HG03469 (cell line): Measurements from ENCODE around the gene CPLX1.

Source experiments
- ATAC-seq: cut with Tn5 transposase; IDR thresholded peaks from one replicate; pipeline ENCODE4 v1.9.1; 2021; ENCODE audit warnings: mild to moderate bottlenecking, moderate library complexity, moderate number of reproducible peaks; ENCODE audit not compliant: unreplicated experiment

Gene CPLX1

GRCh38 chr4:825971-826330, at the start of gene CPLX1:
CPLX1 (minus strand) TSS chr4:826129; CDS start chr4:824522, 1,607 bp downstream.
- ATAC-seq: no peak

- no peak for ATAC-seq
Observed at GRCh38 chr4:874971-875817, 49.3 kb upstream of the CPLX1 start.

GRCh38 chr4:874056-874455, 48.1 kb upstream of the CPLX1 start:
- no peak for ATAC-seq

- ATAC-seq: no peak
Observed at GRCh38 chr4:872241-872981, 46.5 kb upstream of the CPLX1 start.

GRCh38 chr4:871484-871883, 45.6 kb upstream of the CPLX1 start:
- no peak for ATAC-seq

- ATAC-seq: no peak
Observed at GRCh38 chr4:870951-871350, 45.0 kb upstream of the CPLX1 start.

GRCh38 chr4:869776-870175, 43.8 kb upstream of the CPLX1 start:
- ATAC-seq: no peak

GRCh38 chr4:868421-868820, 42.5 kb upstream of the CPLX1 start:
- ATAC-seq: no peak

- no peak for ATAC-seq
Observed at GRCh38 chr4:867526-868250, 41.8 kb upstream of the CPLX1 start.

GRCh38 chr4:866761-867390, 40.9 kb upstream of the CPLX1 start:
- no peak for ATAC-seq

GRCh38 chr4:866068-866760, 40.3 kb upstream of the CPLX1 start:
- ATAC-seq: no peak

GRCh38 chr4:865572-865971, 39.6 kb upstream of the CPLX1 start:
- ATAC-seq: no peak

- ATAC-seq: no peak
Observed at GRCh38 chr4:865121-865465, 39.2 kb upstream of the CPLX1 start.

GRCh38 chr4:864456-865120, 38.7 kb upstream of the CPLX1 start:
- no peak for ATAC-seq

GRCh38 chr4:860561-860960, 34.6 kb upstream of the CPLX1 start:
- no peak for ATAC-seq

- ATAC-seq: no peak
Observed at GRCh38 chr4:859496-859895, 33.6 kb upstream of the CPLX1 start.

- ATAC-seq: no peak
Observed at GRCh38 chr4:858831-859451, 33.0 kb upstream of the CPLX1 start.

GRCh38 chr4:858041-858481, 32.1 kb upstream of the CPLX1 start:
- no peak for ATAC-seq

- no peak for ATAC-seq
Observed at GRCh38 chr4:857461-857860, 31.5 kb upstream of the CPLX1 start.
